Loucy (cell line): ENCODE data around the gene PSEN1.

ENCODE experiments used
- H2AFZ ChIP-seq: fragments of 200-600 bp; sonication (generic); 2 replicates; pipeline ENCODE4 v1.6.0; 2016; ENCODE audit warnings: antibody characterized with exemption, mild to moderate bottlenecking, low read length, moderate library complexity
- H3F3A ChIP-seq: fragments of 200-600 bp; 2 replicates; pipeline ENCODE4 v1.6.0; 2016; ENCODE audit warnings: antibody characterized with exemption, low read depth, mild to moderate bottlenecking
- H3K27me3 ChIP-seq: fragments of 200-600 bp; sonication (generic); 2 replicates; pipeline ENCODE4 v1.6.1; 2014; ENCODE audit warnings: low read length, mild to moderate bottlenecking; ENCODE audit not compliant: insufficient read depth, poor library complexity, severe bottlenecking
- H3K36me3 ChIP-seq: fragments of 200-600 bp; sonication (generic); 2 replicates; pipeline ENCODE4 v1.6.1; 2016; ENCODE audit warnings: low read length; ENCODE audit not compliant: insufficient read depth
- H3K4me1 ChIP-seq: fragments of 200-600 bp; sonication (generic); 2 replicates; pipeline ENCODE4 v1.5.1; 2014; ENCODE audit warnings: low read length, mild to moderate bottlenecking; ENCODE audit not compliant: insufficient read depth, poor library complexity, severe bottlenecking
- H3K4me2 ChIP-seq: fragments of 200-600 bp; sonication (generic); 2 replicates; pipeline ENCODE4 v1.6.0; 2014; ENCODE audit warnings: antibody characterized with exemption, low read length, low read depth, mild to moderate bottlenecking; ENCODE audit not compliant: poor library complexity, severe bottlenecking
- H3K4me3 ChIP-seq: fragments of 200-600 bp; sonication (generic); 2 replicates; pipeline ENCODE4 v1.5.1; 2014; ENCODE audit warnings: low read length, mild to moderate bottlenecking, mixed read lengths; ENCODE audit not compliant: poor library complexity, severe bottlenecking
- H3K79me2 ChIP-seq: fragments of 200-600 bp; sonication (generic); 2 replicates; pipeline ENCODE4 v1.6.1; 2014; ENCODE audit warnings: low read length; ENCODE audit not compliant: insufficient read depth
- H3K9ac ChIP-seq: fragments of 200-600 bp; sonication (generic); 2 replicates; pipeline ENCODE4 v1.6.0; 2014; ENCODE audit warnings: mild to moderate bottlenecking, low read depth, low read length, moderate library complexity; ENCODE audit not compliant: poor library complexity, severe bottlenecking
- H3K9me2 ChIP-seq: fragments of 200-600 bp; sonication (generic); replicated peaks from 2 replicates; pipeline ENCODE4 v1.6.1; 2016; ENCODE audit warnings: low read depth, low read length, mixed read lengths
- H3K9me3 ChIP-seq: fragments of 200-600 bp; sonication (generic); 2 replicates; pipeline ENCODE4 v1.6.1; 2014; ENCODE audit warnings: mild to moderate bottlenecking, antibody characterized with exemption, low read length, low read depth; ENCODE audit not compliant: insufficient read depth
- H4K20me1 ChIP-seq: fragments of 200-600 bp; sonication (generic); 2 replicates; pipeline ENCODE4 v1.6.0; 2014; ENCODE audit warnings: antibody characterized with exemption, low read length, mild to moderate bottlenecking; ENCODE audit not compliant: insufficient read depth, poor library complexity, severe bottlenecking
- CTCF ChIP-seq: fragments of 200-600 bp; sonication (generic); conservative IDR thresholded peaks from 2 replicates; pipeline ENCODE4 v1.5.1; 2014; ENCODE audit warnings: mild to moderate bottlenecking, antibody characterized with exemption, low read length
- EZH2phosphoT487 ChIP-seq: fragments of 200-600 bp; IDR thresholded peaks from 2 replicates; pipeline ENCODE4 v1.6.1; 2018; ENCODE audit warnings: antibody characterized with exemption, mild to moderate bottlenecking, moderate library complexity, borderline replicate concordance

PSEN1 gene

GRCh38 chr14:73100334-73100733, 36.0 kb upstream of the PSEN1 start:
- no peak overlapping the region for H3K9ac ChIP-seq
- TF ChIP-seq EZH2phosphoT487 (no peak), CTCF (no peak)
- no peaks in the 10 kb centered on the region for H3K27me3 ChIP-seq
- H2AFZ ChIP-seq = no peak overlapping the region
- H3K4me3 ChIP-seq = no peak overlapping the region
- no peaks in the 10 kb centered on the region for H3K9me2 ChIP-seq
- H3K79me2 ChIP-seq = peaks cover 8% of the 10 kb centered on the region; the same call in 1 of the 2 replicates
- H3K4me1 ChIP-seq = no peaks in the 10 kb centered on the region
- H3K36me3 ChIP-seq = peaks cover 98% of the 10 kb centered on the region
- no peaks in the 10 kb centered on the region for H3K9me3 ChIP-seq
- H3F3A ChIP-seq = no peaks in the 10 kb centered on the region
- H4K20me1 ChIP-seq = peaks cover 21% of the 10 kb centered on the region
- H3K4me2 ChIP-seq = no peak overlapping the region

- Histone ChIP-seq H3K27me3 (no peaks in the 10 kb centered on the region), H3K9ac (no peak overlapping the region), H3K4me3 (no peak overlapping the region), H3K4me1 (no peaks in the 10 kb centered on the region), H3K36me3 (peaks cover 93% of the 10 kb centered on the region), H2AFZ (no peak overlapping the region), H3K9me2 (no peaks in the 10 kb centered on the region), H4K20me1 (peaks cover 12% of the 10 kb centered on the region), H3F3A (no peaks in the 10 kb centered on the region), H3K4me2 (no peak overlapping the region), H3K9me3 (no peaks in the 10 kb centered on the region), H3K79me2 (no peaks in the 10 kb centered on the region)
- no peak for TF ChIP-seq EZH2phosphoT487
- no peak for TF ChIP-seq CTCF
These were observed 33.4 kb upstream of the PSEN1 start for GRCh38 chr14:73102806-73103497.

DNA sequence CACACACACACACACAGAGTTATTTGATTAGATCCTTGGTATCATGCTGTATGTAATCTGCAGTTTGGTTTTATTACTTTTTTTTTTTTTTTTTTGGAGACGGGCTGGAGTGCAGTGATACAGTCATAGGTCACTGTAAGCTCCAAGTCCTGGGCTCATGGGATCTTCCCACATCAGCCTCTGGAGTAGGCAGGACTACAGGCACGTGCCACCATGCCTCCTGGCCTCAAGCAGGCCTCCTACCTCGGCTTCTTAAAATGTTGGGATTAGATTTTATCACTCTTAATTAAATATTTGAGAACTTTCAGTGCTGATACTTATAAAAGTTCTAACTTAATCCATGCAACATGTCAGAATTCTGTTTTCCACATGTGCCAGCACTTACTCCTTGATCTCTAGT, 31.3 kb upstream of the PSEN1 start:
- no peak overlapping the region for H2AFZ ChIP-seq
- H4K20me1 ChIP-seq = peaks cover 3% of the 10 kb centered on the region
- H3K4me1 ChIP-seq = no peaks in the 10 kb centered on the region
- no peak overlapping the region for H3K4me3 ChIP-seq
- peaks cover 89% of the 10 kb centered on the region for H3K36me3 ChIP-seq
- TF ChIP-seq EZH2phosphoT487 (no peak), CTCF (no peak)
- H3K9me3 ChIP-seq = no peaks in the 10 kb centered on the region
- H3K27me3 ChIP-seq = no peaks in the 10 kb centered on the region
- no peak overlapping the region for H3K9ac ChIP-seq
- H3K79me2 ChIP-seq = no peaks in the 10 kb centered on the region
- no peaks in the 10 kb centered on the region for H3F3A ChIP-seq
- no peaks in the 10 kb centered on the region for H3K9me2 ChIP-seq
- H3K4me2 ChIP-seq = no peak overlapping the region
